HepG2 (cell line): ENCODE measurements around the gene SLIT3. TPM values are rescaled to one million over a fixed set of nuclear protein-coding genes. Genes with fewer than 3 reads are reported as not detected.

Source experiments
- HOXA5 ChIP-seq: sonication (generic); formaldehyde crosslinking; IDR thresholded peaks from 2 replicates; pipeline ENCODE4 v1.4.0; 2020; ENCODE audit warnings: missing genetic modification reagents
- ZBTB1 ChIP-seq: sonication (generic); formaldehyde crosslinking; IDR thresholded peaks from 2 replicates; pipeline ENCODE4 v1.4.0; 2020; ENCODE audit warnings: missing genetic modification reagents, borderline replicate concordance
- ZNF17 ChIP-seq: sonication (generic); formaldehyde crosslinking; IDR thresholded peaks from 2 replicates; pipeline ENCODE4 v1.5.0; 2020; ENCODE audit warnings: mild to moderate bottlenecking, missing genetic modification reagents
- ZNF510 ChIP-seq: sonication (generic); formaldehyde crosslinking; IDR thresholded peaks from 2 replicates; pipeline ENCODE4 v1.4.0; 2020; ENCODE audit warnings: low read depth, mild to moderate bottlenecking, missing genetic modification reagents
- polyA plus RNA-seq, 8 experiments: library from polyadenylated mRNA; depleted of rRNA in 3 of 8; stranded (reverse) in 7 of 8; unstranded in 1 of 8; fragments of >200 nt; fragmentation: Illumina TruSeq in 4 of 8; extraction: Trizol in 4 of 8; gene quantifications; 2 replicates each; pipeline versions ENCODE4 v1.2.1 to v1.2.3, GENCODE V29; 2011 to 2016; ENCODE audit warnings: low read depth in 4 of 8, missing spikeins in 1 of 8, mixed read lengths in 1 of 8; ENCODE audit not compliant: insufficient read depth in 1 of 8
- total RNA-seq, 5 experiments: library from RNA; depleted of rRNA; stranded (reverse); fragments of >200 nt; fragmentation: Illumina TruSeq; extraction: Trizol; gene quantifications; 2 replicates each; pipeline ENCODE4 v1.2.3, GENCODE V29; 2016; ENCODE audit warnings: low read depth in 1 of 5
- TF ChIP-seq, protein P1 (sequence below), 2 experiments: sonication (generic) in 1 of 2; formaldehyde crosslinking in 1 of 2; IDR thresholded peaks; 2 replicates each; pipeline versions ENCODE4 v1.6.1 to v1.9.0; 2014 to 2022; ENCODE audit warnings: antibody characterized with exemption in 1 of 2, borderline replicate concordance in 1 of 2, inconsistent platforms in 1 of 2, low read depth in 1 of 2, missing genetic modification reagents in 1 of 2
- TF ChIP-seq, protein P2 (sequence below): sonication (generic); formaldehyde crosslinking; IDR thresholded peaks from 2 replicates; pipeline ENCODE4 v1.5.1; 2020; ENCODE audit warnings: mild to moderate bottlenecking, missing genetic modification reagents, borderline replicate concordance

The SLIT3 gene
- total and polyA plus RNA-seq, 2 of the 13 experiments (the other 11 are each of a cell fraction or from before 2014, with no cell fraction given) = not detected

DNA sequence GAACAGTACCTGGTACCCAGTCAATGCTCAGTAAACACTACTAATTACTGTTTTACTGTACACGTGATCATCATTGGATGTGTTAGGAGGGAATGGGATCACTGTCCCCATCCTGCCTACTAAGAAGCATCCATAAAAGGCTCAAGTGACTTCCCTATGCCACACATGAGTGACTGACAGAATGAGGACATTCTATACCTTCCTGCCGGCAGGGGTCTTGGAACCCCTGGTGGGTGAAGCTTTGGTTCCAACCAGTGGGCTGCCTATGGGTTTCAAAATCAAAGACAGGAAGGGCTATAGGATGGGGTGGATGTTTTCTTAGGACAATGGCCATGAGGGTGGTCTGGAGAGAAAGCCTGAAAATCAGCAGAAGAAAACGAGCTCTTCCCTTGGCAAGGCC, 512.2 kb downstream of the SLIT3 start (continued):
- TF ChIP-seq, protein P1, sequence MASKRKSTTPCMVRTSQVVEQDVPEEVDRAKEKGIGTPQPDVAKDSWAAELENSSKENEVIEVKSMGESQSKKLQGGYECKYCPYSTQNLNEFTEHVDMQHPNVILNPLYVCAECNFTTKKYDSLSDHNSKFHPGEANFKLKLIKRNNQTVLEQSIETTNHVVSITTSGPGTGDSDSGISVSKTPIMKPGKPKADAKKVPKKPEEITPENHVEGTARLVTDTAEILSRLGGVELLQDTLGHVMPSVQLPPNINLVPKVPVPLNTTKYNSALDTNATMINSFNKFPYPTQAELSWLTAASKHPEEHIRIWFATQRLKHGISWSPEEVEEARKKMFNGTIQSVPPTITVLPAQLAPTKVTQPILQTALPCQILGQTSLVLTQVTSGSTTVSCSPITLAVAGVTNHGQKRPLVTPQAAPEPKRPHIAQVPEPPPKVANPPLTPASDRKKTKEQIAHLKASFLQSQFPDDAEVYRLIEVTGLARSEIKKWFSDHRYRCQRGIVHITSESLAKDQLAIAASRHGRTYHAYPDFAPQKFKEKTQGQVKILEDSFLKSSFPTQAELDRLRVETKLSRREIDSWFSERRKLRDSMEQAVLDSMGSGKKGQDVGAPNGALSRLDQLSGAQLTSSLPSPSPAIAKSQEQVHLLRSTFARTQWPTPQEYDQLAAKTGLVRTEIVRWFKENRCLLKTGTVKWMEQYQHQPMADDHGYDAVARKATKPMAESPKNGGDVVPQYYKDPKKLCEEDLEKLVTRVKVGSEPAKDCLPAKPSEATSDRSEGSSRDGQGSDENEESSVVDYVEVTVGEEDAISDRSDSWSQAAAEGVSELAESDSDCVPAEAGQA (IDR thresholded peaks at IDR 0.05; ENCODE audit: low read depth) = no peak
- TF ChIP-seq, protein P1 (CRISPR knock-in tag; IDR thresholded peaks at IDR 0.05; ENCODE audit: borderline replicate concordance) = no peak
- TF ChIP-seq HOXA5 (CRISPR knock-in tag) (no peak), ZNF17 (CRISPR knock-in tag) (no peak), ZBTB1 (CRISPR knock-in tag) (no peak), ZNF510 (CRISPR knock-in tag) (no peak)
- TF ChIP-seq, protein P2, sequence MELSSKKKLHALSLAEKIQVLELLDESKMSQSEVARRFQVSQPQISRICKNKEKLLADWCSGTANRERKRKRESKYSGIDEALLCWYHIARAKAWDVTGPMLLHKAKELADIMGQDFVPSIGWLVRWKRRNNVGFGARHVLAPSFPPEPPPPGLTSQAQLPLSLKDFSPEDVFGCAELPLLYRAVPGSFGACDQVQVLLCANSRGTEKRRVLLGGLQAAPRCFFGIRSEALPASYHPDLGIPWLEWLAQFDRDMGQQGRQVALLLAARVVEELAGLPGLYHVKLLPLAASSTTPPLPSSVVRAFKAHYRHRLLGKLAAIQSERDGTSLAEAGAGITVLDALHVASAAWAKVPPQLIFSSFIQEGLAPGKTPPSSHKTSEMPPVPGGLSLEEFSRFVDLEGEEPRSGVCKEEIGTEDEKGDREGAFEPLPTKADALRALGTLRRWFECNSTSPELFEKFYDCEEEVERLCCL (CRISPR knock-in tag) = no peak
